GM12872 (cell line): Measurements from ENCODE around the gene C6orf163.

Experiments used
- TF ChIP-seq, protein P1 (sequence below): IDR thresholded peaks from 3 replicates; pipeline ENCODE4 v1.5.1; 2011; ENCODE audit warnings: low read depth, mild to moderate bottlenecking, low read length, moderate library complexity; ENCODE audit not compliant: insufficient read depth

C6orf163 gene

DNA sequence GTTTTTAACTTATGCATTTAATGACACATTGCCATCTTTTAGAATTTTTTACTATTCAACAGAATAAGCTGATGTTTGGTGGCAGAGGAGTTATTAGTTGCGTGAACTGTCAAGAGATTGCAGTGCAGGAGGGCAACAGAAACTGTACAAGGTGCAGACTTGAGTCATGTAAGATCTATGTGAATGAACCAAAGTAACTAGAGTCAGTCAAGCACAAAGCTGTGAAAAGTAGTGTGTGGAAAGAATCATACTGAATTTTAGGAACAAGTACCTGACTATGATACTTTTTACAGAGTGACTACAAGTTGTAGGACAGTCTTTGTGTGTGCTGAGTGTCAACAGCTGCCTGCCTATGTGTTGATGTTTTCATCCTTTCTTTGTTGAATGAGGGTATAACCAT lies 2.7 kb upstream of the C6orf163 start:
- TF ChIP-seq, protein P1, sequence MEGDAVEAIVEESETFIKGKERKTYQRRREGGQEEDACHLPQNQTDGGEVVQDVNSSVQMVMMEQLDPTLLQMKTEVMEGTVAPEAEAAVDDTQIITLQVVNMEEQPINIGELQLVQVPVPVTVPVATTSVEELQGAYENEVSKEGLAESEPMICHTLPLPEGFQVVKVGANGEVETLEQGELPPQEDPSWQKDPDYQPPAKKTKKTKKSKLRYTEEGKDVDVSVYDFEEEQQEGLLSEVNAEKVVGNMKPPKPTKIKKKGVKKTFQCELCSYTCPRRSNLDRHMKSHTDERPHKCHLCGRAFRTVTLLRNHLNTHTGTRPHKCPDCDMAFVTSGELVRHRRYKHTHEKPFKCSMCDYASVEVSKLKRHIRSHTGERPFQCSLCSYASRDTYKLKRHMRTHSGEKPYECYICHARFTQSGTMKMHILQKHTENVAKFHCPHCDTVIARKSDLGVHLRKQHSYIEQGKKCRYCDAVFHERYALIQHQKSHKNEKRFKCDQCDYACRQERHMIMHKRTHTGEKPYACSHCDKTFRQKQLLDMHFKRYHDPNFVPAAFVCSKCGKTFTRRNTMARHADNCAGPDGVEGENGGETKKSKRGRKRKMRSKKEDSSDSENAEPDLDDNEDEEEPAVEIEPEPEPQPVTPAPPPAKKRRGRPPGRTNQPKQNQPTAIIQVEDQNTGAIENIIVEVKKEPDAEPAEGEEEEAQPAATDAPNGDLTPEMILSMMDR: no peak

DNA sequence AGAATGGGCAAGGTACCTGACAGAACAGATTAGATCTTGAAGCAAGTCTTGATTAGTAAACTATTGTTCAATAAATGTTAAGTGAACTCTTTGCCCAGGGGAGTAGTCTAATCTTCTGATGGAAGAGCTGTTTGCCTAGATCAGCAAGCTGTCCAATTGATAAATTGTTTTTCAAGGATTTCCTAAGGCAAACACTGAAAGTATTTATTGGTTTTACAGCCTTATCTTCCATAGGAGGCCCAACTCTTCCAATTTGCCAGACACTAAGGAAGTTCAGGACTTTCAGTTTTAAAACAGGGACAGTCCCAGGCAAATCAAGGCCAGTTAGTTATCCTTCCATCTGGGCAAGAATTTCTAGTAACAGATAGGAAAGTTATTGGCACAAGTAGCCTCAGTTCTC lies 1.8 kb upstream of the C6orf163 start:
- TF ChIP-seq, protein P1: no peak

DNA sequence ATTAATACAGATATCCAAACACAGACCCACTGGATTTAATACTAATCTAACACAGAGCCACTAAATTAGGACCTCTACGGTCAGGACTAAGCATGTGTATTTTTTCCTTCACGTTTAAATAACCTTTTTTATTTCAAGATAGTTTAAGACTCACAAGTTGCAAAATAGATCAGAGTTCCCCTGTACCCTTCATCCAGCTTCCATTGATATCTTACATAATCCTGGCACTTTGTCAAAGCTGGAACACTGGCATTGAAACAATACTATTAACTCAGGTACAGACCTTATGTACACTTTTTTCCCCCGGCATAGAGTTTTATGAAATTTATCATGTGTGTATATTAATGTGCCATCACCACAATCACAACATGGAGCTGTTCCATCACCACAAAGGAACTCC lies 2.1 kb downstream of the C6orf163 start:
- TF ChIP-seq, protein P1: no peak

DNA sequence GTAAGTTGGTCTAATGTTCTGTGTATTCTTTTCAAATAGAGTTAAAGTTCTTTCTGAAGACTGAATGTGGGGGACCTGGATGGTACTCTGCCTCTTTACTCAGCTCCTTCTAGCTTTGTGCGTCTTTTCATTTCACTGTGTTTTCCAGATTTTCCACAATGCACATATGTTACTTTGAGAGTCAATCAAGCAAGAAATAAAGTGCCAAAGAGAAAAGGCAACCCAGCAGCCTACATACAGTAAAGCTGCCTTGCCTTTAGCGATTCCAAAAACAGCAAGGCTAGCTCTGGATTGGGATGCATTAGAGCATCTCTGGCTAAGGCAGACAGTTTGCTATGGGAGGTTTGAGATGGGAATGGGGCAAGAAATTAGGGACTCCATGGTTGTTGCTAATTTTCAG lies 5.3 kb downstream of the C6orf163 start:
- TF ChIP-seq, protein P1: no peak

DNA sequence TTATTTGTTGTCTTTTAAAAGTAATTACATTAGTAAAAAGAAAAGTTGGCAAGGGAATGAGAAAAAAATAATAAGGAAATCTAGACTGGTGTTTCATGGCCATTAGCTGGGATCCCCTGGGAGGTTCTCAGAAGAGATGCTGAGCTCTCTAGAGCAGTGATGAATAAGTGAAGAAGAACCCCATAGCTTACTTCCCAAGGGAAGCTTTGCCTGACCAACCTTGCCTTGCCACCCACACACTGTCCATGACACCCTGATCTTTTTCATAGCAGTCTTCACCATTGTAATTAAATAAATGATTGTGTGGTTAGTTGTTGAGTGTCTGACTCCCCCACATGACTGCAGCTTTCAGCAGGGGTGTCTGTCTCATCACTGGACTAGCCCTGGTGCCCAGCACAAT lies 5.9 kb downstream of the C6orf163 start:
- TF ChIP-seq, protein P1: no peak

DNA sequence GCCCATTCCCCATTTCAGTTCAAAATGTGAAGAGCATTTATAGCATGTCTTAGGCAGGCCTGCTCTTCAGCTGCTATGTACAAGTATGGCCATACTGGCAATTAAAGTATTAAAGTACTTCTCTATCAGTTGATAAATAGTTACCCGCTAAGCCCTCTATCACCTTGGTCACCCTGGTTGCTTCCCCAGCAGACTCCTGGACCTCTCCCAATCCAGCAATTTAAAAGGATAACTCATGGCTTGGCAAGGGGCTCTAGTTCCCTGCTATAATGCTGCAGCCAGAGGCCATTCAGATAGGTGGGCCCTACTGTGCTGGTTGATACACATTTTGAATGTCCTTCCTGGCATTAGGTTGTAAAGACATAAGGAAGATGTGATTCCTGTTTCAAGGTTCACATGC lies 7.0 kb downstream of the C6orf163 start:
- TF ChIP-seq, protein P1: no peak

DNA sequence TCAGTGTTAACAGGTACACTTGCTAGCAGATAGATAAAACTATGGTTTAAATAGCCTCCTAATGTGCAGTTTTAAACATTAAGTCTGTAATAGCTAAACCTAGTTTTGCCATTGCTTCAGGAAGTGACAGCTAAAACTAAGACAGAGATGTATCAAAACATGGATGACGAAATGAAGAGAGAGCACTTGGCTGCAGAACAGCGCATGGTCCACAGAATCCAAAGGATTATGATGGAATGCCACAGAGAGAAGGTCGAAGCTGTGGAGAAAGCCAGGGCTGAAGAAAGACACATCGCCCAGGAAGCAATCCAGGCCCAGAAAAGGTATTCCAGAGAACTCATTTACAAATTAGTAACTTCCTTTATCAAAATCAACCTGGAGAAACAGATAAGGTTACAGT lies 11.6 kb downstream of the C6orf163 start:
- TF ChIP-seq, protein P1: no peak
